K562 (cell line): ENCODE measurements around the gene SHMT1. TPM values are rescaled to one million over a fixed set of nuclear protein-coding genes. Genes with fewer than 3 reads are reported as not detected.

Experiments used
- ATF6 ChIP-seq: sonication (generic); formaldehyde crosslinking; IDR thresholded peaks from 2 replicates; pipeline ENCODE4 v1.4.0; 2020; ENCODE audit warnings: mild to moderate bottlenecking, missing genetic modification reagents
- CREB5 ChIP-seq: fragments of 250-450 bp; sonication (Bioruptor Pico); IDR thresholded peaks from 2 replicates; pipeline ENCODE4 v1.5.0; 2020; ENCODE audit warnings: mild to moderate bottlenecking
- GABPB1 ChIP-seq: sonication (generic); formaldehyde crosslinking; IDR thresholded peaks from 2 replicates; pipeline ENCODE4 v1.8.0; 2022; ENCODE audit warnings: mild to moderate bottlenecking, missing genetic modification reagents
- GMEB1 ChIP-seq: fragments of 250-450 bp; sonication (Bioruptor Pico); IDR thresholded peaks from 2 replicates; pipeline ENCODE4 v1.4.0; 2020; ENCODE audit warnings: mild to moderate bottlenecking
- HDAC6 ChIP-seq: IDR thresholded peaks from 2 replicates; pipeline ENCODE4 v1.6.1; 2012; ENCODE audit warnings: low read depth, mild to moderate bottlenecking, control low read depth, inconsistent platforms, low read length, moderate library complexity
- NFYB ChIP-seq: IDR thresholded peaks from 2 replicates; pipeline ENCODE4 v1.6.1; 2011; ENCODE audit warnings: mild to moderate bottlenecking, moderate library complexity; ENCODE audit not compliant: insufficient read length; ENCODE audit errors: extremely low read depth
- SIN3A ChIP-seq, 2 experiments: fragments of 150-350 bp in 1 of 2; IDR thresholded peaks; 2 replicates each; pipeline ENCODE4 v1.6.1; 2011 to 2016; ENCODE audit warnings: borderline replicate concordance in 2 of 2, low read depth in 2 of 2, low read length in 2 of 2, mild to moderate bottlenecking in 2 of 2, moderate library complexity in 2 of 2; ENCODE audit not compliant: control insufficient read depth in 1 of 2
- TCFL5 ChIP-seq: fragments of 250-450 bp; sonication (Bioruptor Pico); conservative IDR thresholded peaks from 2 replicates; pipeline ENCODE4 v1.6.1; 2021; ENCODE audit warnings: mild to moderate bottlenecking, moderate library complexity, matching md5 sums
- THAP7 ChIP-seq: fragments of 250-450 bp; sonication (Bioruptor Pico); IDR thresholded peaks from 2 replicates; pipeline ENCODE4 v1.5.0; 2021
- ZBTB11 ChIP-seq, 3 experiments: fragments of 200-800 bp in 1 of 3; fragments of 250-450 bp in 1 of 3; fragments of 450-650 bp in 1 of 3; sonication (Bioruptor Pico) in 1 of 3; sonication (Bioruptor generic) in 1 of 3; formaldehyde crosslinking in 1 of 3; IDR thresholded peaks; 2 replicates each; pipeline versions ENCODE4 v1.6.1 to v1.8.0; 2016 to 2022; ENCODE audit warnings: mild to moderate bottlenecking in 2 of 3, missing genetic modification characterization in 2 of 3, missing compliant biosample characterization in 1 of 3, moderate library complexity in 1 of 3
- ZBTB17 ChIP-seq: fragments of 450-650 bp; formaldehyde crosslinking; IDR thresholded peaks from 2 replicates; pipeline ENCODE4 v1.4.0; 2020; ENCODE audit warnings: mild to moderate bottlenecking
- ZNF398 ChIP-seq: fragments of 250-450 bp; sonication (Bioruptor Pico); IDR thresholded peaks from 2 replicates; pipeline ENCODE4 v1.8.0; 2021; ENCODE audit warnings: moderate library complexity, mild to moderate bottlenecking, inconsistent platforms
- polyA plus RNA-seq, 8 experiments: library from polyadenylated mRNA; depleted of rRNA in 4 of 8; stranded (reverse) in 5 of 8; unstranded in 3 of 8; fragments of >200 nt; fragmentation: Nextera tagmentation in 2 of 8; fragmentation: Illumina TruSeq in 1 of 8; extraction: Ambion mirVana in 2 of 8; extraction: Trizol in 1 of 8; gene quantifications; 2 replicates each; pipeline versions ENCODE4 v1.2.1 to v1.2.3, GENCODE V29; 2011 to 2014; ENCODE audit warnings: inconsistent platforms in 1 of 8, missing spikeins in 1 of 8
- total RNA-seq, 7 experiments: library from RNA; depleted of rRNA in 6 of 7; stranded (reverse); fragments of >200 nt in 6 of 7; fragmentation: Illumina TruSeq in 2 of 7; extraction: Trizol in 2 of 7; gene quantifications; 2 replicates each; pipeline versions ENCODE4 v1.2.1 to v1.2.3, GENCODE V29; 2011 to 2021; ENCODE audit warnings: low replicate concordance in 1 of 7

The SHMT1 gene
- total and polyA plus RNA-seq, 9 of the 15 experiments (the other 6 are each of a cell fraction or from before 2014, with no cell fraction given): 3.3 to 31.2 (median 23.3) TPM

GRCh38 chr17:18314731-18315561 lies 48.4 kb downstream of the SHMT1 start, which contains the start of the genes SMCR8 and TOP3A (continued):
- TF ChIP-seq ATF6: no peak
- peak; percentile 66 to 91; a peak in 2 of 4 replicates for TF ChIP-seq SIN3A (IDR thresholded peaks at IDR 0.05; ENCODE audit: borderline replicate concordance in 2 of 2, control insufficient read depth in 1 of 2, low read depth in 2 of 2, low read length in 2 of 2)
- TF ChIP-seq GABPB1 (CRISPR knock-in tag): peak; percentile 87
- no peak for TF ChIP-seq NFYB
- TF ChIP-seq ZBTB17 (CRISPR knock-in tag): 0 out of 2 replicates have a peak, but pooled peaks have one; percentile 37
- TF ChIP-seq HDAC6: no peak
- peak; percentile 58; the same call in 1 of the 2 replicates for TF ChIP-seq GMEB1 (CRISPR knock-in tag)
- no peak for TF ChIP-seq CREB5 (CRISPR knock-in tag)
- no peak for TF ChIP-seq ZNF398 (CRISPR knock-in tag)
- TF ChIP-seq TCFL5 (CRISPR knock-in tag): no peak
- no peak for TF ChIP-seq THAP7 (CRISPR knock-in tag)
- TF ChIP-seq ZBTB11 (CRISPR knock-in tag; IDR thresholded peaks at IDR 0.05): peak in 1 of 3 experiments; percentile 89; a peak in 2 of 6 replicates
